Breast epithelium (tissue), 3 donors: Measurements from ENCODE around the gene HDAC10.

ENCODE experiments used
- POLR2A ChIP-seq: fragments of 450-650 bp; IDR thresholded peaks from one replicate; pipeline ENCODE4 v1.6.1; 2016; ENCODE audit warnings: antibody characterized with exemption, mild to moderate bottlenecking, moderate library complexity
- POLR2AphosphoS5 ChIP-seq, 3 donors: sonication (generic); formaldehyde crosslinking; IDR thresholded peaks; one replicate each; pipeline ENCODE4 v1.6.1; 2017; ENCODE audit warnings: antibody characterized with exemption in 3 of 3
- TF ChIP-seq, protein P1 (sequence below), 3 donors: fragments of 450-650 bp; IDR thresholded peaks; one replicate each; pipeline ENCODE4 v1.5.1; 2016 to 2017; ENCODE audit warnings: antibody characterized with exemption in 3 of 3, mild to moderate bottlenecking in 3 of 3, moderate library complexity in 3 of 3

DNA sequence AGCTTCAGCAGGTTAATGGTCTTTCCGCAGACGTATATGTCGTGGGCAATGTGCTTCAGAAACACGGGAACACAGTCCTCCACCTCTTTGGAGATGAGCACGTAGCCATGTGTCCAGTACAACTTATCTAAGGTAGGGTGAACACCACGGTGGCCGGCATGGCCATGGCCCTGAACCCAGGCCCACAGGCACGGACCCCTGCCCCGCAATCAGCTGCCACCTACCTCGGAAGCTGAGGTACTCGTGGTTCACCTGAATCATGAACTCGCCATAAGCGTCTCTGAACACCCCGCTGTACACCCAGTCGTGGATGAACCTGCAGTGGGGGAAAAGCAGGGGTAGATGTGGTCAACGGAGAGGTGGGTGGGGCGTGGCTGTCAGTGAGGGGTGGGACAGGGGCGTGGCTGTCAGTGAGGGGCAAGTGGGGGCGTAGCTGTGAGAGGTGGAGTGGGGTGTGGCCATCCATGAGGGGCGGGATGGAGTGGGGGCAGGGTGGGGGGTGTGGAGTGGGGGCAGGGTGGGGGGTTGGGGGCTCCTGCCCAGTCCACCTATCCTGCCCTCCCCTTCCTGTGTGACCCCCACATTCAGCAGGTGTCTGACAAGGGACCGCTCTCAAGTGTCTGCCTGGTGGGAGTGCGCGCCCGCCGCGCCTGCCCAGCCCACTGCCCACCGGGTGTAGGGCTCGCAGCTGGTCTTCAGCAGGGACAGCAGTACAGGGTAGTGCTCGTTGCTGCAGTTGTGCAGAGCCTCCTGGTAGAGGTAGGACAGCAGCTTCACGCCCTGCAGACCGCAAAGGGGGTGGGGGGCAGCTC is 24.8 kb downstream of the HDAC10 start:
- TF ChIP-seq, protein P1, sequence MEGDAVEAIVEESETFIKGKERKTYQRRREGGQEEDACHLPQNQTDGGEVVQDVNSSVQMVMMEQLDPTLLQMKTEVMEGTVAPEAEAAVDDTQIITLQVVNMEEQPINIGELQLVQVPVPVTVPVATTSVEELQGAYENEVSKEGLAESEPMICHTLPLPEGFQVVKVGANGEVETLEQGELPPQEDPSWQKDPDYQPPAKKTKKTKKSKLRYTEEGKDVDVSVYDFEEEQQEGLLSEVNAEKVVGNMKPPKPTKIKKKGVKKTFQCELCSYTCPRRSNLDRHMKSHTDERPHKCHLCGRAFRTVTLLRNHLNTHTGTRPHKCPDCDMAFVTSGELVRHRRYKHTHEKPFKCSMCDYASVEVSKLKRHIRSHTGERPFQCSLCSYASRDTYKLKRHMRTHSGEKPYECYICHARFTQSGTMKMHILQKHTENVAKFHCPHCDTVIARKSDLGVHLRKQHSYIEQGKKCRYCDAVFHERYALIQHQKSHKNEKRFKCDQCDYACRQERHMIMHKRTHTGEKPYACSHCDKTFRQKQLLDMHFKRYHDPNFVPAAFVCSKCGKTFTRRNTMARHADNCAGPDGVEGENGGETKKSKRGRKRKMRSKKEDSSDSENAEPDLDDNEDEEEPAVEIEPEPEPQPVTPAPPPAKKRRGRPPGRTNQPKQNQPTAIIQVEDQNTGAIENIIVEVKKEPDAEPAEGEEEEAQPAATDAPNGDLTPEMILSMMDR (IDR thresholded peaks at IDR 0.05), result no peak
- TF ChIP-seq POLR2A (no peak), POLR2AphosphoS5 (IDR thresholded peaks at IDR 0.05) (no peak)
